Osteoblast (primary cell): ENCODE measurements around the gene FBXW12. TPM values are rescaled to one million over a fixed set of nuclear protein-coding genes. Genes with fewer than 3 reads are reported as not detected.

Experiments used
- DNase-seq: peaks from one replicate; pipeline ENCODE4 v3.0.0; 2011; ENCODE audit warnings: low spot score, mixed read lengths; ENCODE audit not compliant: insufficient read length; ENCODE audit errors: missing footprints
- H2AFZ ChIP-seq: 2 replicates; pipeline ENCODE4 v1.6.0; 2011; ENCODE audit warnings: mild to moderate bottlenecking, low read length
- H3K27ac ChIP-seq: 2 replicates; pipeline ENCODE4 v1.5.1; 2011; ENCODE audit warnings: mild to moderate bottlenecking, low read depth, low read length, moderate library complexity
- H3K27me3 ChIP-seq: 2 replicates; pipeline ENCODE4 v1.6.0; 2012; ENCODE audit warnings: mild to moderate bottlenecking, control low read depth, inconsistent platforms, low read length, moderate library complexity; ENCODE audit not compliant: insufficient read depth
- H3K36me3 ChIP-seq: 2 replicates; pipeline ENCODE4 v1.5.1; 2011; ENCODE audit warnings: mild to moderate bottlenecking, low read length, control low read depth, moderate library complexity; ENCODE audit not compliant: insufficient read depth
- H3K4me1 ChIP-seq: 2 replicates; pipeline ENCODE4 v1.5.1; 2011; ENCODE audit warnings: mild to moderate bottlenecking, low read length, control low read depth, moderate library complexity; ENCODE audit not compliant: insufficient read depth
- H3K4me2 ChIP-seq: 2 replicates; pipeline ENCODE4 v1.6.0; 2011; ENCODE audit warnings: mild to moderate bottlenecking, low read length; ENCODE audit not compliant: insufficient read depth
- H3K4me3 ChIP-seq: fragments of 200-600 bp; sonication (generic); 3 replicates; pipeline ENCODE4 v1.5.1; 2012; ENCODE audit warnings: mild to moderate bottlenecking, low read length, inconsistent platforms; ENCODE audit not compliant: insufficient read depth
- H3K79me2 ChIP-seq: 2 replicates; pipeline ENCODE4 v1.6.0; 2012; ENCODE audit warnings: mild to moderate bottlenecking, low read length, control low read depth, inconsistent platforms; ENCODE audit not compliant: insufficient read depth
- H3K9me3 ChIP-seq: 2 replicates; pipeline ENCODE4 v1.5.1; 2011; ENCODE audit warnings: low read depth, low read length, control low read depth
- H4K20me1 ChIP-seq: 2 replicates; pipeline ENCODE4 v1.6.0; 2012; ENCODE audit warnings: mild to moderate bottlenecking, low read length, control low read depth; ENCODE audit not compliant: insufficient read depth
- total RNA-seq: library from RNA; depleted of rRNA; stranded (reverse); fragments of >200 nt; gene quantifications from 2 replicates; pipeline ENCODE4 v1.2.3, GENCODE V29; 2012
- TF ChIP-seq, protein P1 (sequence below): IDR thresholded peaks from 2 replicates; pipeline ENCODE4 v1.5.1; 2011; ENCODE audit warnings: mild to moderate bottlenecking, low read depth, low read length, moderate library complexity; ENCODE audit errors: extremely low read depth

Gene FBXW12
- total RNA-seq, 1 donor: not detected

DNA sequence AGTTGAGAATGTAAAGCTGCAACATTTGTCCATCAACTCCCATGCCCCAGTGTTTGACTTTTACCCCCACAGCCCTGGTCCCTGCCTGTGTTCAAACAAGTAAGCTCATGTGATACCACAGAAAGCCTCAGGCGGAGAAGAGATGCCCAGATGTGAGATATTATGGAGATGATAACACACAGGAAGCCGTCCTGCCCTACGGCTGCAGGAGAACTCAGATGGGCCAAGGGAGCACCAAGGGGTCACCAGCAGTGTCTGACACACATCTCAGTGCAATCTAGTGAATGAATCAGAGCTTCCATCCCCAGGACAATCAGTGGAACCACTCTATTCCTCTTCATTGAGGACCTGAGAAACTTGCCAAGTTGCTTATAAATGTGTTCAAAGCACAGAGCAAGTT lies 24.5 kb upstream of the FBXW12 start:
- H3K4me3 ChIP-seq: no peak overlapping the region
- no peaks in the 10 kb centered on the region for H4K20me1 ChIP-seq
- no peak overlapping the region for H3K4me2 ChIP-seq
- peaks cover 18% of the 10 kb centered on the region for H3K27me3 ChIP-seq
- no peaks in the 10 kb centered on the region for H3K4me1 ChIP-seq
- H3K9me3 ChIP-seq: no peaks in the 10 kb centered on the region
- H2AFZ ChIP-seq: no peak overlapping the region
- TF ChIP-seq, protein P1, sequence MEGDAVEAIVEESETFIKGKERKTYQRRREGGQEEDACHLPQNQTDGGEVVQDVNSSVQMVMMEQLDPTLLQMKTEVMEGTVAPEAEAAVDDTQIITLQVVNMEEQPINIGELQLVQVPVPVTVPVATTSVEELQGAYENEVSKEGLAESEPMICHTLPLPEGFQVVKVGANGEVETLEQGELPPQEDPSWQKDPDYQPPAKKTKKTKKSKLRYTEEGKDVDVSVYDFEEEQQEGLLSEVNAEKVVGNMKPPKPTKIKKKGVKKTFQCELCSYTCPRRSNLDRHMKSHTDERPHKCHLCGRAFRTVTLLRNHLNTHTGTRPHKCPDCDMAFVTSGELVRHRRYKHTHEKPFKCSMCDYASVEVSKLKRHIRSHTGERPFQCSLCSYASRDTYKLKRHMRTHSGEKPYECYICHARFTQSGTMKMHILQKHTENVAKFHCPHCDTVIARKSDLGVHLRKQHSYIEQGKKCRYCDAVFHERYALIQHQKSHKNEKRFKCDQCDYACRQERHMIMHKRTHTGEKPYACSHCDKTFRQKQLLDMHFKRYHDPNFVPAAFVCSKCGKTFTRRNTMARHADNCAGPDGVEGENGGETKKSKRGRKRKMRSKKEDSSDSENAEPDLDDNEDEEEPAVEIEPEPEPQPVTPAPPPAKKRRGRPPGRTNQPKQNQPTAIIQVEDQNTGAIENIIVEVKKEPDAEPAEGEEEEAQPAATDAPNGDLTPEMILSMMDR: no peak
- DNase-seq: no peak
- no peaks in the 10 kb centered on the region for H3K36me3 ChIP-seq
- H3K79me2 ChIP-seq: no peaks in the 10 kb centered on the region
- H3K27ac ChIP-seq: no peak overlapping the region

DNA sequence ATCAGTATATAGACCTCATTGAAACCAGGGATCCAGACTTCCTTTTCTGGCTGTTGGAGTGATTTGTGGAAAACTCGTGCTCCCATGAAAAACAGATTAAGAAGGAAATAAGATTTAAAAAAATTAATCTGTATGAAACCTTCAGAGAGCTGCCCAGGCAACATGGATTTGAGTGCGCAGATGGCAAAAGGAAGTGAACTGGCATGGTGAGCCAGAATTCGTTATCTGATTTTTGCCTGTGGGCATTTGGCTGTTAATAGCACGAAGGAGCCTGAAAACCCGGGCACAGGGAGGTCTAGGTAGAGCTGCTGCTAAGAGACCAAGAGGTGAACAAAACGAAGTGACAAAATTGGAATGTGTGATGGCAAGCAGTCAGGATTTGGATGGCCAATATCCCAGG lies 19.5 kb upstream of the FBXW12 start:
- H3K27me3 ChIP-seq: peaks cover 13% of the 10 kb centered on the region
- H3K9me3 ChIP-seq: no peaks in the 10 kb centered on the region
- H2AFZ ChIP-seq: no peak overlapping the region
- no peaks in the 10 kb centered on the region for H3K79me2 ChIP-seq
- TF ChIP-seq, protein P1: no peak
- DNase-seq: no peak
- H4K20me1 ChIP-seq: no peaks in the 10 kb centered on the region
- no peak overlapping the region for H3K27ac ChIP-seq
- no peak overlapping the region for H3K4me2 ChIP-seq
- H3K4me1 ChIP-seq: no peaks in the 10 kb centered on the region
- no peaks in the 10 kb centered on the region for H3K36me3 ChIP-seq
- H3K4me3 ChIP-seq: no peak overlapping the region

DNA sequence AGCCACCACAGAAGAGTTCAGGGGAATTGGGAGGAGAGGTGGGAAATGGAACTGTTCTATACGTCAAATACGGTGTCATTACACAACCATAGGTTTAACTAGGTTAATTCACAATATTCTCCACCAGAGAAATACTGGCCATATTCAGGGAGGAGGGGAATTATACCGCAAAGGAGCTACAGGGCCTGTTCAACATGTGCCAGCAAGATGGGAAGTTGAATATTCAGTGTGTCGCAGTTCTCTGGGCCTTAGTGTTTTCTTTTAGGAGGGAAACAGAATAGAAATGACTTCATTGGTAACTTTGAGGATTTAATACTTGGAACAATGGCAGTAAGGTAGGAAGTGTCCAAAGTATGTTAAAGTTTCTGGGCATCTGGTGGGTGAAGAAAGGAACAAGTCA lies 18.0 kb upstream of the FBXW12 start:
- Histone ChIP-seq H3K36me3 (no peaks in the 10 kb centered on the region), H2AFZ (no peak overlapping the region), H3K27ac (no peak overlapping the region), H3K4me1 (no peaks in the 10 kb centered on the region), H4K20me1 (no peaks in the 10 kb centered on the region), H3K4me2 (no peak overlapping the region), H3K79me2 (no peaks in the 10 kb centered on the region), H3K4me3 (no peak overlapping the region), H3K9me3 (no peaks in the 10 kb centered on the region), H3K27me3 (peaks cover 11% of the 10 kb centered on the region)
- TF ChIP-seq, protein P1: no peak
- no peak for DNase-seq

DNA sequence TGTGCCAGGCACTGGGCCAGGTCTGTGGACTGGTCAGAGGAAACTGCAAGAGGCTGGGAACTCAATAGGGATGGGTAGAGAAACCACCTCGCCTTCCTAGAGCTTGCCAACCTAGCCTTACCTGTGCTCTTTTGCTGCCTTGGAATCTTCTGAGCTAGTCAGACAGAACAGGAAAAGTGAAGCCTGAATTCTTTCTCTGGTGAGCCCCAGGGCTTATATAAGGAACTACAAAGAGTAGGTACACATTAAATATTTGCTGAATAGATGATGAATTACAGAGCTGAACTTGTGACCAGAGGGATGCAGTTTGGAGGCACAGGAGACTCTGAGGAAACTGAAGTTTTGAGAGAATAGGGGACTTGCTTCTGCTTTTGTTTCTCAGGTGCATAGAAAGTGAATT lies 15.6 kb upstream of the FBXW12 start:
- peaks cover 9% of the 10 kb centered on the region for H3K27me3 ChIP-seq
- no peaks in the 10 kb centered on the region for H3K4me1 ChIP-seq
- no peaks in the 10 kb centered on the region for H3K79me2 ChIP-seq
- no peak overlapping the region for H2AFZ ChIP-seq
- TF ChIP-seq, protein P1: no peak
- H3K4me3 ChIP-seq: no peak overlapping the region
- no peak for DNase-seq
- no peak overlapping the region for H3K27ac ChIP-seq
- no peak overlapping the region for H3K4me2 ChIP-seq
- no peaks in the 10 kb centered on the region for H3K9me3 ChIP-seq
- no peaks in the 10 kb centered on the region for H3K36me3 ChIP-seq
- no peaks in the 10 kb centered on the region for H4K20me1 ChIP-seq
